Activated CD4-positive, alpha-beta T cell treated with anti-CD3 and anti-CD28 coated beads for 24 hours (primary cell): ENCODE results near the gene HDAC10.
A peak's percentile ranks its signal among the peaks of the same experiment; 100 is the strongest.

Experiments used
- DNase-seq, 2 donors: peaks; one replicate each; pipeline ENCODE4 v3.0.0-alpha.2; 2020; ENCODE audit warnings: low read depth in 2 of 2

Gene HDAC10

DNA sequence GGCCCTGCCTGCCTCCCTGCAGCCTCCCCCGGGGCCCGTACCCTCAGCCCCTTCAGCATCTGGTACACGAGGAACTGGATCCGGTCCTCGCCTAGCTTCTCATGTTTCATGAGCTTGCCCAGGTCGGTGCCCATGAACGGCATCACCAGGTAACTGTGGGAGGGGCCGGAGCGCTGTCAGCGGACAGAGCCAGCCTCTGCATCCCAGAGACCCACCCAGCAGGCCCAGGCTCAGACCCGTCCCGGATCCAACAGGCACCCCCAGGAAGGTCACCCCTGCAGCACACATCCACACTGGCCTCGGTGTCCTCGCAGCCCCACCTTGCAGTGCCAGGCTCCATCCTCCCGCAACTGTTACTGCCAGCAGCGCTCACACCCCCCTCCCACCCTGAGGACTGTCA is 6.0 kb upstream of the HDAC10 start:
- DNase-seq, result no peak

DNA sequence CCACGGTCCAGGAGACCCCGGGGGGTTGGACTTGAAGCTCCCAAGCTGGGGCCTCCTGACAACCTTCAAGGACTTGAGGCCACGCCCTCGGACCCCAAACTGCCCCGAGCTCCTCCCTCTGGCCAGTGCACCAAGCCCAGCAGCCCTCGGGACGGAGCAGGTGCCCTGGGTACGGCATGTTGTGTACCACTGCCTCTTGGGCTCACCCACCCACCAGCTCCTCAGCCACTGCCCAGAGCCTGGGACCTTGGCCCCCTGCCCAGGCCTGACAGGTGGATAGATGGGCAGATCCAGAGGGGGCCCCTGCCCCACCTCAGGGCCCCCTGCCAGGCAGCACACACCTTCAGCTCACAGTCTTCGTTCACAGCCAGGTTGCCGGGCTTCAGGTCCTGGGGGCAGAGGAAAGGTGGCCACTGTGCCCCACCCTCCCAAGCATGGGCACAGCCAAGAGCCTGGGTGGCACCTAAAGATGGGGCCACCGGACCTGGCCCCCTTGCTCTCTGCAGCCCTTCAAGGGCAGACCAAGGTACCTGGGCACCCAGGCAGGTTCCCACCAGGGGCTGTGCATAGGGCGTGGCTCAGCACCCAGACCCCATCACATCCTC is 5.3 kb upstream of the HDAC10 start:
- no peak for DNase-seq

DNA sequence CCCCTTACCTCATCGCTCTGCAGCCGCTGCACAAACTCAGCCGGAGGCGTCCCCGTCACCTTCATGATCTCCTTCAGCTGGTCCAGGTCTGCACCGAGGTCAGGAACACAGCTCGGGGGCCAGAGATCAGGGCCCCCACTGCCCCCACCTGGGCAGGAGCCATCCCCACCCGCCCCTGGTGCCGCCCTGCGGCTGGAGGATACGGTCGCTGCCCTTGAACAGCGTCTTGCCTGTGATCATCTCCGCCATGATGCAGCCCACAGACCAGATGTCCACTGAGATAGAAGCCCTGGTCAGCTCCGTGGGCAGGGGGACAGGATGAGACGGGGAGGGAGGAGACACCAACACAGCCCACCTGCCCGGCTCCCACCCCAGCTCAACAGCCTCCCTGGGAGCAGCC is 4.5 kb upstream of the HDAC10 start:
- no peak for DNase-seq

DNA sequence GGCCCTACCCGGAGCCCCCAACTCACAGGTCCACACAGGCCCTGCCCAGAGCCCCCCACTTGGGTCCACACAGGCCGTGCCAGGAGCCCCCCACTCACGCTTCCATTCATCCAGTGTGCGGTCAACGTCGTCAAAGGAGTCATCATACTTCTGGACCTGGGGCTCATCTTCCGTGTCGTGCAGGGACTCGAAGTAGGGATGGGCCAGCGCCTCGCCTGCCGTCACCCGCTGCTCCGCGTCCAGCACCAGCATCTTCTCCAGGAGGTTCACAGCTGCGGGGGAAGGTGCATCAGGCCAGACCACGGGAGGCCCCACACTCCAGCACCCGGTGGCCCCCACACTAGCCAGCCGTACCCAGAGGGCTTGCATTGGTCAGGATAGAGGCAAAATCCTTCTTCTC is 4.0 kb upstream of the HDAC10 start:
- no peak for DNase-seq

DNA sequence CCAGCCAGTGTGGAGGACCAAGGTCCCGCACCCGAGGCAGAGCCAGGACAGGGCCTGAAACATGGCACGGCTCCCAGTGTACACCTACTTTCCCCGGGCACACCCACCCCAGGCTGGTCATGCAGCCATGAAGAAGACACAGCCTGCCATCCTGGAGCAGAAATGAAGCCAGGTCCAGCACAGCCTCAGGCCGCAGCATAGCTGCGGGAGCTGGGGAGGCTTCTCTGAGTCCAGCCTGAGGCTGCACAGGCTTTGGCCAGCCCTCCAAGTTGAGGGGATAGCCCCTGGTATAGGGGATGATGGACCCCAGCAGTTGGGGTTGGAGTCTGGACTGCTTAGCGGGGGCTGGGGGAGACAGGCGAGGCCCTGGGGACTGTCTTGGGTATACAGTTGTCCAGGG is 2.9 kb upstream of the HDAC10 start:
- DNase-seq, result no peak

DNA sequence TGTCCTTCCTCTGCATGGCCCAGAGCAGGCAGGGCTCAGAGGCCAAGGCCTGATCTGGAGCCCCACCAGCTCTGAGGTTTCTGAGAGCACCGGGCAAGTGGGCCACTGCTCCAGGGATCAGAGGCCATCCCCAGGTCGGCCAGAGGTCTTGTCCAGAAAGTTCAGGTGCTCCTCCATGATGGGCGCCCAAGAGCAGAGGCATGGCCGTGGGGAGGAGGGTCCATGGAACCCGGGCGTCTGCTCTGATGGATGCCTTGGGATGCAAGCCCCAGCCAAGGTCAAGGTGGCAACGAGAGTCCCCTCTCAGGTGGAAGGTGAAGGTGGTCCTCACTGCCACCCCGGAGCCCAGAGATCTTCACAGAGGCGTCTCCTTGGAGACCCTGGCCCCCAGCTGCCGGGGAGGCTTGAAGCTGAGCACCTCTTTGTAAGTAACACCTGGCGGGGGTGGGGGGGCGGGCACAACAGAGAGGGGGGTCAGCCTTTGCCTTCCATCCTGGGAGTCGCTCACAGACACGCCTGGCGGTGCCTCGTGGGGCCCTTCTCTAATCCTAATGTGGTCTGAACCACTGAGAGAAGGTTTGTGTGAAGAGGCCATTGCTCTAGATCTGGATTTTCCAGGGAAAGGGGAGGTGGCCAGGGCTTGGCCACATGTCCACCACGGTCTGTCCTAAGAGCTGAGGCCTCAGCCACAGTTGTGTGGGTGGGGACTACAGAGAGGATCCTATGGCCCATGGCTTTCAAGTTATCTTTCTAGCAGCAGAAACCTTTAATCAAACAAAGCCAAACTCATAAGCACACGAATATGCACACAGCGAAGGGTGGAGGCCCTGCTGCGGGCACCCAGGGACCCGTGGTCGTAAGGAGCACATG is 2.2 kb upstream of the HDAC10 start:
- DNase-seq, result no peak

DNA sequence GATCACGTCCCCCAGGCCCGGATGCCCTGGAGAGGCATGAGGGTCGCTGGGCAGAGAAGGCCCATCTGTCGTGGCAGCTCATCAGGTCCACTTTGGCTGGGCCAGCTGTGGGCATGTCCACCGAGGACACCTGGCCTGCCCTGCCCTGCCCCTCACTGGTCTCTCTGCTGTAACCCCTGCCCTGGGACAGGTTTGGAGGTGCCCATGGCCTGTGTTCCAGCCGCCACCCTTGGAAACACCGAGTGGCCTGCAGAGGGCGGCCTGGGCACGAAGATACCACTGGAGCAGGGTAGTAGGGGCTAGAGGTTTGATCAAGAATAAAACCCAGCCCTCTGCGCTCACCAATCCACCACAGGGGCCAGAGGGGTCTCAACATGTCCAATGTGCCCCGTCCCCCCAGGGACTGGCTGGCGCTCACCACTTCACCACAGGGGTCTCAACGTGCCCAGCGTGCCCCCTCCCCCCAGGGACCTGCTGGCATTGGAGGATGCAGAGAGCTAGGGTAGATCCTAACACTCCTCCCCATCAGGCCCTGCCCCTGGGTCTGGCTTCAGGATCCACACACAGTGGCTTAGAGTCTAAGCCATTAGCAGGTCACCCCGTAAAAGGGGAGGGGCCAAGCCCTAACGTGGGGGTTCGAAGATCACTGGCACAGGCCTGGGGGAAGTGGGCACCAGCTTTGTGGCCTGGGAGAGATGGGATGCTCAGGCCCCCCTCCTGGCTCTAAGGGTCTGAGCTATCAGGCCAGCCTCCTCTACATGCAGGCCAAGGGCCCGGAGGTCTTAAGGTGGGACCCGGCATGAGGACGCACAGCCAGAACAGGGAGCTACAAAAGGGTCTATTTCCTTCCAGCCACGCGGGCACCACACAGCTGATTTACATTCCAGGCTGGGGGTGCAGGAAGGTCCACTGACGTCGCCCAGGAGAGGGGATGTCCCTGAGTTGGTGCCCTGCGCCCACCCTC is 1.3 kb upstream of the HDAC10 start:
- DNase-seq, result peak in 1 of 2 donors; percentile 53

DNA sequence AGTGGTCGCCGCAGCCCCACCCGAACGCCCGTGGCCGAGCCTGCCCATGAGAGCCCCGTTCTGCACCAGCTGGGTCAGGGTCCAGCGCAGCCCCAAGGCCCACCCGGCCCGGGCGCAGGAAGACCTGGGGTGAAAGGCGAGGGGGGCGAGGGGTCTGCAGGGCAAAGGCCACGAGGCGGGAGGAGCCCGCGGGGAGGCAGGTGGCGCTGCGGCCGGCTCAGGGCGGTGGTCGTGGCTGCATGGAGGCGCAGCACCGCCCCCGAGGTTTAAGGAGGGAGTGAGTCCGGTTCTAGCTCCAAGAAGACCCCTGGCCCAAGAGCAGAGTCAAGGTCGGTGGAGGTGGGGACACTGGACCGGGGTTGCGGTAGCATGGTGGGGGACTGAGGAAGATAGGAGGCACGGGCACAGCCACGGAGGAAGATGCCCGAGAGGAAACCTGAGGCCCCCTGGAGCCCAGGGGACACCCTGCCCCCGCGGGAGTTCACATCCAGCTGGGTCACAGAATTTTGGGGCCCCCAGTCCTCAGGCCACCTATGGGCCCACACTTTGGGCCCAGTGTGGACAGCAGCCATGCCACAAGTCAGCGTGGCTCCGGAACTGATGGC is 514 bp upstream of the HDAC10 start:
- DNase-seq, result no peak

DNA sequence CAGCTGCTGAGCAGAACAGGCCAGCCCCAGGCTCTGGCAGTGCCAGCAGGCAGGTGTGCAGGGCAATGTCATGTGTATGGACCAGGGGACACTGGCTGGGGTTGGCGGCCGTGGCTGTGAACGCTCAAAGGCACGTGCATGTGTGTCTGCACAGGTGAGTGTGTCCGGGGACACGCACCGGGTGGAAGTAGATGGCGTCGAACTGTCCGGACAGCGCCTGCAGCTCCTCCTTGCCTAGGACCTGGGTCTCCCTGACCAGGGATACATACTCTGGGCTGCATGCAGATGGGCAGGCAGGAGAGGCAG is 863 bp downstream of the HDAC10 start:
- DNase-seq, result no peak

DNA sequence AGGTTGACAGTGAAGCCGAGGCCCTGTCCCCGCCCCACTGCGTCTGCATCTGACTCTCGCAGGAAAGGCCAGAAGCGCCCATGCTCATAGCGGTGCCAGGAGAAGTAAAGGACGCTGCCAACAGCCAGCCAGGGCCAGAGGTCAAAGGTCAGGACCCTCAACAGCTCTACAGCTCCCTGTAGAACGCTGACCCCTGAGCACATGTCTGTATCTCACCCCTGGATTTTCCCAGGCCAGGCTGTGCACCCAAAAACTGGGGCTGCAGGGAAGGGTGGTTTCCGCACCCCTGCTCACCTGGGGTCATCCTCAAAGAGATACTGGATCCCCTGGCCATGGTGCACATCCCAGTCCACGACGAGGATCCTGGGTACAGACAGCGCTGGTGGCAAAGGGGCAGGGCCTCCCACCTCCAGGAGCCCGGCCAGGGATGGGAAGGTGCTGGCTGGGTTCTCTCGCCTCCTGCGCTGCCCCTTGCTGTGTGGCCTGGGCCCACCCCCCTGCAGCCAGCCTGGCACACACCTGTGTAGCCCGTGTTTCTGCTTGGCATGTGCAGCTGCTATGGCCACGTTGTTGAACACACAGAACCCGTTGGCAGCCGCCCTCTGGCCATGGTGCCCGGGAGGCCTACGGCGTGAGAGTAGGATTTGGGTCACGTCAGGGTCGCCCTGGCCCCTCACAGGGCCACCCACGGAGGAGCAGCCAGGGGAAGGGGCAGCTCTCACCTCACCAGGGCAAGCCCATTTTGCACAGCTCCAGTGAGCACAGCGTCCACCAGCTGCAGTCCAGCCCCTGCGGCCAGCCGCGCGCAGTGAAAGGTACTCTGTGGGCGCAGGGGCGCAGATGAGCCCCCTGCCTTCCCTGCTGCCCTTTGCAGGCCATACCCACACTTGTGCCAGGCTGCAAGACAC is 1.5 kb downstream of the HDAC10 start:
- DNase-seq, result no peak

DNA sequence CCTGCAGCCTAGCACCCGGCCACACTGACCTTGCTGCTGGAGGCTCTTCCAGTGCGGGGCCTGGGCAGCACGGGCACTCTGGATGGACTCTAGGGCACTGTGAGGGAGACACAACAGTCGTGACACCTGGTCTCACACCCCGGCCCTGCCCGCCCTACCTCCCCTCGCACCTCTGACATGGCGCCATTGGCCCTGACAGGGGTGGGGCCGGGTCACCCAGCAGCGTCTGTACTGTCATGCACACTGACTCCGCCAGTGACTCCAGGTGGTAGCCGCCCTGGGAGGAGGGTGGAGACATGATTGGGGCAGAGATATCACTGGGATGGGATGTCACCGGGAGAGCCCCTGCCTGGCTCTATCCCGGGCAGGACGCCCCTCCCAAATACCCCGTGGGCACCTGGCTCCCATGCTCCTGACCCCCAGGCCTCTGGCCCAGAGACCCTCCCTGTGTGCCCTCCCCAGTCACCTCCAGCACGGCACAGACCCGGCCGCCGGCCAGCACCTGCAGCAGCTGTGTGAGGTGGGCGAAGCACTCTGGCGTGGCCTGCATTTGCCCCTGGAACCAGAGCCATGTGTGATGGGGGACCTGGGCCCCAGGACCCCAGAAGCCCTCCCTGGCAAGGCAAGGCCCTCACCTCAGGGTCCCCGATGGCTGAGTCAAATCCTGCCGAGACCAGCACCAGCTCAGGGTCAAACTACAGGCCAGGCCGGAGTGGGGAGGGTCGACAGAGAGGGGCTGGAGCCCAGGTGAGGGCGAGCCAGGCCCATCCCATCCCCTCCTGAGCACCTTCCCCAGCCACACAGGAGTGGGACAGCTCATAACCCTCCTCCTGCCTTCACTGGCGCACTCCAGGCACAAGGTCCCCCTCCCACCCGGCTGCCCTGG is 2.6 kb downstream of the HDAC10 start:
- no peak for DNase-seq

DNA sequence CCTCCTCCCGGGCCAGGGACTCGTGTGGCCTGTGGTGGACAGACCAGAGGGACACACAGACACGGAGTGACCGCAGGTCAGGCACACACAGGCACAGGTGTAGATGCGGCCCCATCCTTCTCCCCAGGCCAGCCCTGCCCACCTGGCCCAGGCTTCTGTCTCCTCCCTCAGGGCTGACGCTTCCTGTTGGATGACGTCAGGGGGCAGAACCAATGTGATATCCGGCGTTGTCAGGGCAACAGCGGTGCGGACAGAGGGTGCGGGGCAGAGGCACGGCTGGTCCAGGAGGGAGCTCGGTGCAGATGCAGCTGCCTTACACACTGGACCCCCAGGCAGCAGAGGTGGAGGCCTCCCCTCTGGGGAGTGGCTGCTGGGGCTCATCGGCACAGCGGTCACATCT is 3.3 kb downstream of the HDAC10 start:
- no peak for DNase-seq

DNA sequence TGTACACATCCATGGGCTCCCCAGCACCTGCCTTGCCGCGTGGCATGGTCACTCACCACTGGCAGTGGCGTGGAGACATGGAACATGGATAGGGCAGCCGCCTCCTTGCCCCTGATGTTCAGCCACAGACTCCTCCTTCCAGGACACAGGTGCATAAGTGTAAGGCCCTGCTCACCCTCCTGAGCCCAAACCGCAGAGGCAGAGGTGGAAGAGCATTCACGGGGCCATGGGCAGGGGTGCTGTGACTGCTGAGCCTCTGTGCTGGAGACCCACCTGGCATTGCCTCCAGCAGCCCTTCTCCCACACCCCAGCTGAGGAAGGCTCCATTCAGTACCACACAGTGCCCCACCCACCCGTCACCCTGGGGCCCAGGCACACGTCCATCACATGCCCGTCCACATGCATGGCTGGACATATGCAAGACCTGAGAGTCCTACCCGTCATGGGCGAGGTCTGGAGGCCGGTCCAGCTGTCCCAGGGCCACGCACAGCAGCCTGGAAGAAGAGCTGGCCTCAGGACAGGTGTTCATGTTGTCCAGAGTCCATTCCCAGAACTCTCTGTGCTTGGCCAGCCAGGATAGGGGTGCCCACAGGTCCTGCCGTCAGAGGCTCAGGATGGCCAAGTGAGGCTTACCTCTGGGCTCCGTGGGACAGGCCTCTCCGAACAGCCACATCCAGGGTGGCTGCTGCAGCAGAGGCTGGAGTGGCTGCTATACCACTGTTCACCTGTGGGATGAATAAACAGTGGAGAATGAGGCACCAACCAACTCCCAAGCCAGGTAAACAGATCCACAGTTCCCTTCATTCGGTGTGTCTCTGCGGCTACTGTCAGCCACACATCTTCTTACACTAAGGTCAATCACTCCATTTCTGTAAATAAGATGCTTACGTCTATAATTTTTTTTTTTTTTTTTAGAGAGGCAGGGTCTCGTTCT is 4.6 kb downstream of the HDAC10 start:
- no peak for DNase-seq

DNA sequence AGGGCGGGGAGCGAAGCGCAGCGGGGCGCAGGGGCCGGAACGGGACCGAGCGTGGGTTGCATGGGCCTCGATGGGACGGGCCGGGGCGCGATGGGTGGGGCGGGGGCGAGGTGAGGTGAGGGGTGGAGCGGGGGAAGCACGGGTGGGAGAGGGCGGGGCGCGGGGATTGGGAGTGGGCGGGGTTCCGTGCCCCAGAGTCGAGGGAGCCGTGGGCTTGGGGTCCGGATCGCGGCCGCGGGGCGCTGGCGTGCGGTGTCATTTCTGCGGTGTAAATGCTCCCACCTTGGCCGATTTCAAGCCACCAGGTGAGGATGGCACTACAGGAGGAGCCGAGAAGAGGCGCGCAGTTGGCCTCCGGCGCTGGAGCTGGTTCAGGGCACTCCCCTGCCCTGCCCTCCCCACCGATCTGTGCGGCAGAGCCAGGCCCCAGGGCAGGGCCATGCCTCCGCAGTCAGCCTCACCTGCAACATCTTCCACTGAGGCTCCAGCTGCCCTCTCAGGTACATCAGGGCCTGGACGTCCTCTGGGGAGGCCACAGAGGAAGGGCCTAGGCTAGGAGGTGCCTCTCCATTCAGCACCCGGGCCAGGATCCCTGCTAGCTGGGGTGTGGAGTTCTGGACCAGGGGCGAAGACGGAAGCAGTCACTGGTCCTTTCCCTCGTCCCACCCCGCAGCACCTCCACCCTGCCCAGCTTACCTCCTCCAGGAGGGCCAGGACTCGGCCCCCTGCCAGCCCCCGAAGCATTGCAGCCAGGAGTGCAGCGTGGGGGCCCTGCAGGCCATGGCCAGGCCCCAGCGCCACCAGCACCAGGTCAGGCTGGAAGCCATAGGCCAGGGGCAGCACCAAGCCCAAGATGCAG is 5.6 kb downstream of the HDAC10 start:
- no peak for DNase-seq

DNA sequence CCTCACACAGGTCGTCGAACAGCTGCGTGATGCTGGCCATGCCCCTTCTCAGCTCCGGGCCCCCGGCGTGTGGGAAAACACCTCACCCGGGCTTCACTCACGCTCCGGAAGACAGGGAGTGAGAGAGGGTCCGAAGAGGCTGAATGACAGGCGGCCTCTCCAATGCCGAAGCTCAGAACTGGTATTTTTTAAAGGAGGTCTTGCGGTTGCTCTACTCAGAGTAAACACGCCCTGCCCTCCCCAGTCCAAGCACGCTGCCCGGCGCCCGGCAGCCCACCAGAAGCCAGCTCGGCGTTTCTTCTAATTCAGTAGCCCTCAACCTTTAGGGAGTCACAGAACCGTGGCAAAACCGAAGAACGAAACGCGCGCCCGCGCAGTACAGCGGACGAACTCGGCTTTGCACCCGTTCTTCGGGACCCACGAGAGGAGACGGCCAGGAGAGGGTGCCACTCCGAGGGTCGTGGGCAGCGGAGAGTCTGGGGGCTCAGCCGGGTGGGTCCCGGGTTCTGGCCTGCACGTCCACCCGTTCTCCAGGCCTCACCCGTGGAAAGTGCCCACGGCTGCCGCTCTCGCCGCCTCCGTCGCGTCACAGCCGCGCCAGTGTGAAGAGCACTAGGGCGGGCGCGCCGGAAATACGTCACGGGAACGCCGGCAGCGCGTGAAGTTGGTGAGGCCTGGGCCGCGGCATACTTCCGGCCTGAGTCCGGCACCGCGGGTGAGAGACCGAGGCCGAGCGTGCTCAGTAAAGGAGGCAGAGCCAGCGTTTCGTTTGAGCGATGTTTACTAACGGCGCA is 6.4 kb downstream of the HDAC10 start, which contains the start of gene TUBGCP6:
TSS of gene TUBGCP6 (minus strand) at position 604 of the 794 bp plus-strand sequence. CDS start at position 40, 564 bp downstream.
- peak; percentile 86 to 88 for DNase-seq

DNA sequence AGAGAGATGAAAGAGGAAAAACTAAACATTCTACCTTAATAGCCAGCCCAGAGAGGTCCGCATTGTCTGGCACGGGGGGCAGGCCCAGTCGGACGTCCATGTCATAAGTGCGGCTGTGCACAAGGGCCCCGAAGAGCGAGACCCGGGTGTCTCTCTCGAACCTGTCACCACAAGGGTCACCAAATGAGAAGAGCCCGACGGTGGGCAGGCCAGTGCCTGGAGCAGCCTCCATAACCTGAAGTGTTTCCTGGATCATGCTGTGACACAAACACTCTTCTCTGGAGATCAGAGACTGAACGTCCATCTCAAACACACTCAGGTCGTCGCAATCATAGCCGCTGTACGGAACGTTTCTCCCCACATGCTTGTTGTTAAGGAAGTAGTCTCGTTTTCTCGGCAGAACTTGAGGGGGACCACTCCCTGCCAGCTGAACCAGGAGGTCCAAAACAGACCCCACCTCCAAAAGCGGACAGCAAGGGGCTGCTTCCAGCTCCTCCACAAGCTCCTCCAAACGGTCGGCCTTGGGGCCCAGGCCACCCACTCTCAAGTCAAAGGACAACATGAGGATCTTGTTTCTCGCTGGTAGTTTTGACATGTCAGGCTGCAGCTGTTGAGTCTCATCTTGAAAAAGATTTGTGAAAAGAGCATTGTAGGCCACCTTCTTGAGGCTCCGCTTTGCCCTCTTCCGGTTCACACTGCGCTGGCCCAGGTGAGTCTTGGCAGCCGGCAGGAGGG is 7.2 kb downstream of the HDAC10 start:
- no peak for DNase-seq
